GM18867 (cell line): ENCODE measurements around the gene PTGIR.

Experiments
- ATAC-seq: cut with Tn5 transposase; IDR thresholded peaks from one replicate; pipeline ENCODE4 v1.9.1; 2021; ENCODE audit warnings: mild to moderate bottlenecking, moderate library complexity; ENCODE audit not compliant: unreplicated experiment

The PTGIR gene

DNA sequence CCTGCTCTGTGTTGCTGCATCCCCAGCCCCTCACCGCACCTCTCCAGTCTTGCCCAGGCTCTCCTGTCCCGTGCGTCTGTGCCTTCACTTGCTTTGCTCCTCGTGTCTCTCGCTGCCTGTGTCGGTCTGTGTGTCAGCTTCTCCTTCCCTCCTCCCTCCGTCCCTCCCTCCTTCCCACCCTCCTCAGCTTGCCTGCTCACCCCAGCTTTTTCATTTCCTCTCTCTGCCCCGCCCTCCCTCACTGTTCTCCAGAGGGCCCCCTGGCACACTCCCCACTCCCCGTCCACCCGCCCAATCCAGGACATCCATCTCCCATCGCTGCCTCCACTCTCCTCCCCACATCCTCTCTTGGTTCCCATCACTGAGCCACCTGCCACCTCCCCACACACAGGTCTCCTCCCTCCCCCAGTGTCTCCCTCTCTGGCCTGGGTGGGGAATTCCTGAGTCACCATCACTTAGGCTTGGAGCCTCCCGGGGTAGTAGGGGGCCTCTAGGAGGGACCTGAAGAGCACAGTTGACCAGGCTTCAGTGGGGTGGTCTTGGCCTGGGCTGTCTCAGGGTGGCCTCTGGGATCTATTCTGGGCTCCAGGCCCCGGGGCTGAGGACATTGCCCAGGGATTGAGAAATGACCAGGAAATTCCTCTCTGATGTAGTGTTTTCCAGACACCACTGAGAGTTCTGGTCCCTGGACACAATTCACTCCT is at the start of gene PTGIR:
TSS of gene PTGIR (minus strand) at position 132 of the 704 bp plus-strand sequence. CDS start 864 bp downstream, outside the sequence.
- no peak for ATAC-seq

GRCh38 chr19:46670813-46671212 is 45.9 kb upstream of the PTGIR start:
- ATAC-seq: no peak

- no peak for ATAC-seq
These were observed 43.8 kb upstream of the PTGIR start for GRCh38 chr19:46668662-46669061.

DNA sequence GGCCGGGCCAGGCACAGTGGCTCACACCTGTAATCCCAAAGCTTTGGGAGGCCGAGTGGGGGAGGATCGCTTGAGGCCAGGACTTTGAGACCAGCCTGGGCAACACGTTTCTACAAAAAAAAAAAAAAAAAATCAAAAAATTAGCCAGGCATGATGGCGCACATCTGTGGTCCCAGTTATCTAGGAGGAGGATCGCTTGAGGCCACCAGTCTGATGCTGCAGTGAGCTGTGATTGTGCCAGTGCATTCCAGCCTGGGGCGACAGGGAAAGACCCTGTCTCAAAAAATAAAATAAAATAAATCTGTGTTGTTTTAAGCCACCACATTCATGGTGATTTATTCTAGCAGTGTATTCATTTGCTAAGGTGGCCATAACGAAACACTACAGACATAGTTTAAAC is 40.2 kb upstream of the PTGIR start:
- no peak for ATAC-seq

GRCh38 chr19:46661735-46662592 is 37.1 kb upstream of the PTGIR start:
- peak; percentile 26 for ATAC-seq

DNA sequence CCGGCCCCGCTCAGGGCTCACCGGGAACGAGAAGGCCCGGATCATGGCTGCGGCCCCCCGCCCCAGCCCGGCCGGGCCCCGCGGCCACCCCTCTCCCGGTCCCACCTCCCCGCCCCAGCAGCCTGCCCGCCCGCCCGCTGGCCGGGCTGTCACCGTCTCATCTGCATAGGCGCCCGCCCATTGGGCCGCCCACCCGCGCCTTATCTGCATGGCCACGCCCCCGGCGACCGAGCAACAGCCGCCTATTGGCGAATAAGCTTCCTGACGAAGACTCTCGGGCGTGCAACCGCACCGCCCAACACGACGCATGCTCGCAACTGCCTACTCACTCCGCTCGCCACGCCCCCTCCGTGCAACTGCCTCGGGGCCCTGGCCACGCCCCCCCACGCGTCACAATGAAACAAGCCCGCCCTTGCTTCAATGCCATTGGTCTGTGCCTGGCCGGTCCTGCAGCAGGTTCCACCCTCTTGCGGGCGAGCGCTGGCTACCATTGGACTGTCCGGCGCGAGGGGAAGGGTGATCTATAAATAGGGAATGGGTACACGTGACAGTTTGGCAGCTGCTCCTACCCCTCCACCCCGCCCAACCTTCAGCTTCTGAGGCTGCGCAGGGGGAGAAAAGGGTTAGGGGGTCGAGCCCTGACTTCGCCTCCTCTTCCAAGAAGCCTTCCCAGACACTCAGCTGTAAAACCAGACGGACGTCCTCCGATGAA is 36.3 kb upstream of the PTGIR start, which contains the start of gene DACT3:
TSS of gene DACT3 (minus strand) at position 163 of the 712 bp plus-strand sequence. CDS start at position 45, 118 bp downstream.
- peak; percentile 88 for ATAC-seq

GRCh38 chr19:46660551-46661019 is 35.7 kb upstream of the PTGIR start:
- no peak for ATAC-seq

- ATAC-seq: no peak
These were observed 35.2 kb upstream of the PTGIR start for GRCh38 chr19:46660008-46660517.

GRCh38 chr19:46659151-46660007 is 34.5 kb upstream of the PTGIR start:
- ATAC-seq: no peak

DNA sequence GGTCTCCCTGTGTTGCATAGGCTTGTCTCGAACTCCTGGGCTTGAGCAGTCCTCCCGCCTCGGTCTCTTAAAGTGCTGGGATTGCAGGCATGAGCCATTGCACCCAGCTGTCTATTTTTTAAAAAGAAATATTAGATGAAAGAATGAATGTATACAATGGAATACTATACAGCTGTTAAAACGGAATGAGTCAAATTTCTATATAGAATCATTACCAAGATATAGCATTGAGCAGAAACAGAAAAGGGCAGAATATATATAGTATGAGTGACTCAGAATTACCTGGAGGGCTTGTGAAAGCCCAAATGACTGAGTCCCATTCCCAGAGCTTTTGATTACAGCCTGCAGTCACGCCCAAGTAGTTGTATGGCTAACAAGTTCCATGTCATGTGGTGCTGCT is 31.7 kb upstream of the PTGIR start:
- ATAC-seq: no peak

- ATAC-seq: no peak
These were observed 29.8 kb upstream of the PTGIR start for GRCh38 chr19:46654621-46655152.

DNA sequence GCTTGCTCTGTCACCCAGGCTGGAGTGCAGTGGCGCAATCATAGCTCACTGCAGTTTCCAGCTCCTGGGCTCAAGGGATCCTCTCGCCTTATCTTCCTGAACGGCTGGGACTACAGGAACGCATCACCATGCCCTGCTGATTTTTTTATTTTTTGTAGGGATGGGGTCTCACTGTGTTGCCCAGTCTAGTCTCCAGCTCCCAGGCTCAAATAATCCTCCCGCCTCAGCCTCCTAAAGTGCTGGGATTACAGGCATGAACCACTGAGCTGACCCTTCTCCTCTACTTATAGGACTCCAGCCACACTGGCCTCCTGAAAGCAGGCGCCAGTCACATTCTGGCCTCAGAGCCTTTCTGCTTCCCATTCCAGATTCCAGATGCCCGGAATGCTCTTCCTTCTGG is 25.6 kb upstream of the PTGIR start:
- no peak for ATAC-seq

GRCh38 chr19:46648961-46649960 is 24.4 kb upstream of the PTGIR start:
- no peak for ATAC-seq

DNA sequence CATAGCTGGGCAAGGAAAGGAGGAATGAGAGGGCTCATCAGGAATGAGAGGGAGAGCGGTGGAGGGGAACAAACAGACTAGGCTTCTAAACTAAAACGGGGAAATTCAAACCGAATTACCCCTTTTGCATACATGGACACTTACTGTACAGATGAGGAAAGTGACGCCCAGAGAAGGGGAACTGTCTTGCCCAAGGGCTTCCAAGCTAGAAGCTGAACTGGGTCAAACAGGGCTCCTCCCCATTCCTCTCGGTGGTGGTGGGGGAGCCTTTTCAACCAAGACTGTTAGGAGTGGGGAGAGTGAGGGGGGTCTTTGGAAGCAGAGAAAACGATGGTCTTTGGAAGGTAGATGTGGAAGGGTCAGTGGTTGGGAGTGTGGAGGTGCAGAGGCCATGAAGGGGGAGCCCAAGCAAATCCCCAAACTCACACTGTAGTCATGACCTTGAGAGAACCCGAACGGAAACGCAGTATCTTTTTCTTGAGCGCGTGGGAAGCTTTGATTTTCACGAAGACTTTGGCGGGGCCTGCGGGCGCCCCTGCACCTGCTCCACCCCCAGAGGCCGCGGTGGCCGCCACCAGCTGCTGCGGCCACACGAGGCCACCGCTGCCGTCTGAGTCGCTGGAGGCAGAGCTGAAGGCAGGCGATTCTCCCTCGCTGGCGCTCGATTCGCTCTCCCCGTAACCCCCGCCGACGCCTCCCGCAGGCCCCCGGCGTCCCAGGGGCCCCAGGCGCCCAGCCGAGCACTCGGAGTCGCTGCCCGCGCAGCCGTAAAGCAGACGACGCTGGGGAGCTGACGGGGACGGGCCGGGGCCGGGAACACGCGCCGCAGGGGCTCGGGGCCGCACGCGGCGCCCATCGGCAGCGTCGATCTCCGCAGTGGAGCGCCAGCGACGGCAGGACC is 23.4 kb upstream of the PTGIR start:
- no peak for ATAC-seq

DNA sequence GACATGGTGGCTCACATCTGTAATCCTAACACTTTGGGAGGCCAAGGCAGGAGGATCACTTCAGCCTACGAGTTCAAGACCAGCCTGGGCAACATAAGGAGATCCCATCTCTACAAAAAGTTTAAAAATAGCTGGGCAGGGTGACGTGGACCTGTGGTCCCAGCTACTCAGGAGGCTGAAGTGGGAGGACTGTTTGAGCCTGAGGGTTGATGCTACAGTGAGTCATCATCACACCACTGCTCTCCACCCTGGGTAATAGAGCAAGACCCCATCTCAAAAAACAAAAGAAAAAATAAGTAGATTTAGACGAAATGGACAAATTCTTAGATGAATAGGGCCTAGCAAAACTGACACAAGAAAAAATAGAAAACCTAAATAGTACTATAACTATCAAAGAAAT is 21.5 kb upstream of the PTGIR start:
- ATAC-seq: no peak

GRCh38 chr19:46644720-46645119 is 19.8 kb upstream of the PTGIR start:
- ATAC-seq: no peak

GRCh38 chr19:46640656-46641055 is 15.8 kb upstream of the PTGIR start:
- ATAC-seq: no peak
